ENCODE data around the gene ZNF362. TPM values are rescaled to one million over a fixed set of nuclear protein-coding genes. Genes with fewer than 3 reads are reported as not detected.

ZNF362 gene
- total RNA-seq, 1 experiment from 2014 or later: 29.5 TPM

- Mint-ChIP-seq H3K4me3 (ENCODE audit: low read depth, unreplicated experiment) (no peak overlapping the region), H3K27me3 (ENCODE audit: unreplicated experiment) (no peaks in the 10 kb centered on the region), H3K4me1 (ENCODE audit: low read depth, unreplicated experiment) (no peaks in the 10 kb centered on the region), H3K36me3 (ENCODE audit: insufficient read depth, unreplicated experiment) (peaks cover 6% of the 10 kb centered on the region), H3K9me3 (ENCODE audit: low read depth, unreplicated experiment) (no peaks in the 10 kb centered on the region), H3K27ac (ENCODE audit: unreplicated experiment) (no peak overlapping the region)
- CTCF ChIA-PET: no interaction called here
- BruUV-seq (replicated peaks): no TSS peak
- TF ChIP-seq CTCF (IDR thresholded peaks at IDR 0.05; ENCODE audit: unreplicated experiment): no peak
- no peak for DNase-seq
- intact Hi-C loops (cut with micrococcal nuclease; ENCODE audit: unreplicated experiment): no loop called here
Measured at GRCh38 chr1:33267468-33268205, 11.3 kb downstream of the ZNF362 start.

- no peaks in the 10 kb centered on the region for H3K9me3 Mint-ChIP-seq (ENCODE audit: low read depth, unreplicated experiment)
- H3K27ac Mint-ChIP-seq (ENCODE audit: unreplicated experiment): no peak overlapping the region
- CTCF ChIA-PET: no interaction called here
- intact Hi-C loops (cut with micrococcal nuclease; ENCODE audit: unreplicated experiment): no loop called here
- TF ChIP-seq CTCF (IDR thresholded peaks at IDR 0.05; ENCODE audit: unreplicated experiment): no peak
- DNase-seq: no peak
- no peaks in the 10 kb centered on the region for H3K27me3 Mint-ChIP-seq (ENCODE audit: unreplicated experiment)
- H3K4me1 Mint-ChIP-seq (ENCODE audit: low read depth, unreplicated experiment): no peaks in the 10 kb centered on the region
- no peak overlapping the region for H3K4me3 Mint-ChIP-seq (ENCODE audit: low read depth, unreplicated experiment)
- BruUV-seq (replicated peaks): no TSS peak
- H3K36me3 Mint-ChIP-seq (ENCODE audit: insufficient read depth, unreplicated experiment): peaks cover 6% of the 10 kb centered on the region
Measured at GRCh38 chr1:33268457-33268856, 12.2 kb downstream of the ZNF362 start.

GRCh38 chr1:33268927-33269610, 12.8 kb downstream of the ZNF362 start:
- CTCF ChIA-PET: no interaction called here
- Mint-ChIP-seq H3K27me3 (ENCODE audit: unreplicated experiment) (no peaks in the 10 kb centered on the region), H3K27ac (ENCODE audit: unreplicated experiment) (no peak overlapping the region), H3K4me1 (ENCODE audit: low read depth, unreplicated experiment) (no peaks in the 10 kb centered on the region), H3K36me3 (ENCODE audit: insufficient read depth, unreplicated experiment) (peaks cover 6% of the 10 kb centered on the region), H3K4me3 (ENCODE audit: low read depth, unreplicated experiment) (no peak overlapping the region), H3K9me3 (ENCODE audit: low read depth, unreplicated experiment) (no peaks in the 10 kb centered on the region)
- no peak for DNase-seq
- BruUV-seq (replicated peaks): no TSS peak
- no peak for TF ChIP-seq CTCF (IDR thresholded peaks at IDR 0.05; ENCODE audit: unreplicated experiment)
- intact Hi-C loops (cut with micrococcal nuclease; ENCODE audit: unreplicated experiment): no loop called here

GRCh38 chr1:33269621-33270020, 13.3 kb downstream of the ZNF362 start:
- CTCF ChIA-PET: no interaction called here
- H3K4me1 Mint-ChIP-seq (ENCODE audit: low read depth, unreplicated experiment): no peaks in the 10 kb centered on the region
- peaks cover 6% of the 10 kb centered on the region for H3K36me3 Mint-ChIP-seq (ENCODE audit: insufficient read depth, unreplicated experiment)
- no peaks in the 10 kb centered on the region for H3K27me3 Mint-ChIP-seq (ENCODE audit: unreplicated experiment)
- intact Hi-C loops (cut with micrococcal nuclease; ENCODE audit: unreplicated experiment): no loop called here
- no peaks in the 10 kb centered on the region for H3K9me3 Mint-ChIP-seq (ENCODE audit: low read depth, unreplicated experiment)
- no peak overlapping the region for H3K27ac Mint-ChIP-seq (ENCODE audit: unreplicated experiment)
- H3K4me3 Mint-ChIP-seq (ENCODE audit: low read depth, unreplicated experiment): no peak overlapping the region
- no peak for TF ChIP-seq CTCF (IDR thresholded peaks at IDR 0.05; ENCODE audit: unreplicated experiment)
- no peak for DNase-seq
- BruUV-seq (replicated peaks): no TSS peak
